ENCODE data around the gene CST11.

CST11 gene

DNA sequence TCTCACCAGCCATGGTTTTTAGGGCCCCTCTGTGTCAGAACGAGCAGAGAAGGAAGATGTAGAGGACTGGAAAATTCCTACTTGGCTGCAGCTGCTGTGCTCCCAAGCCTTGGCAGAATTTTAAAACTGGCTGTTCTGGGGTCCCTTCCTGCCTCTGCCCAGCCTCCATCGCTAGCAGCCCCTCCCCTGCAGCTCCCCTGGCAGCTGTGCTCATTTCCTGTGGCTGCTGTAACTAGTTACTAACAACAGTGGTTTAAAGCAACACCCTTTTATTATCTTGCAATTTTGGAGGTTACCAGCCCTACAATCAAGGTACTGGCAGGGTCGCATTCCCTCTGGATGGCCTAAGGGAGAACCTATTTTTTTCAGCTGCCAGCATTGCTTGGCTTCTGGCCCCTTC lies 3.7 kb upstream of the CST11 start:
- in situ Hi-C loops (cut with HindIII; ENCODE audit: low sequenced_read_pairs): no loop called here
- no peak overlapping the region for H3K4me3 ChIP-seq (ENCODE audit: low read depth, low read length)
- no peak for DNase-seq (ENCODE audit: low read depth)
- TF ChIP-seq CTCF (IDR thresholded peaks at IDR 0.05; ENCODE audit: low read depth, low read length, missing control alignments): no peak

GRCh38 chr20:23455639-23456038 lies 3.0 kb upstream of the CST11 start:
- TF ChIP-seq CTCF (IDR thresholded peaks at IDR 0.05; ENCODE audit: low read depth, low read length, missing control alignments): no peak

GRCh38 chr20:23454816-23455215 lies 2.1 kb upstream of the CST11 start:
- in situ Hi-C loops (cut with HindIII; ENCODE audit: low sequenced_read_pairs): no loop called here
- TF ChIP-seq CTCF (IDR thresholded peaks at IDR 0.05; ENCODE audit: low read depth, low read length, missing control alignments): no peak
- no peak for DNase-seq (ENCODE audit: low read depth)
- H3K4me3 ChIP-seq (ENCODE audit: low read depth, low read length): no peak overlapping the region

More at GRCh38 chr20:23455639-23456038, 3.0 kb upstream of the CST11 start:
- no peak for DNase-seq (ENCODE audit: low read depth)
- in situ Hi-C loops (cut with HindIII; ENCODE audit: low sequenced_read_pairs): no loop called here
- no peak overlapping the region for H3K4me3 ChIP-seq (ENCODE audit: low read depth, low read length)

DNA sequence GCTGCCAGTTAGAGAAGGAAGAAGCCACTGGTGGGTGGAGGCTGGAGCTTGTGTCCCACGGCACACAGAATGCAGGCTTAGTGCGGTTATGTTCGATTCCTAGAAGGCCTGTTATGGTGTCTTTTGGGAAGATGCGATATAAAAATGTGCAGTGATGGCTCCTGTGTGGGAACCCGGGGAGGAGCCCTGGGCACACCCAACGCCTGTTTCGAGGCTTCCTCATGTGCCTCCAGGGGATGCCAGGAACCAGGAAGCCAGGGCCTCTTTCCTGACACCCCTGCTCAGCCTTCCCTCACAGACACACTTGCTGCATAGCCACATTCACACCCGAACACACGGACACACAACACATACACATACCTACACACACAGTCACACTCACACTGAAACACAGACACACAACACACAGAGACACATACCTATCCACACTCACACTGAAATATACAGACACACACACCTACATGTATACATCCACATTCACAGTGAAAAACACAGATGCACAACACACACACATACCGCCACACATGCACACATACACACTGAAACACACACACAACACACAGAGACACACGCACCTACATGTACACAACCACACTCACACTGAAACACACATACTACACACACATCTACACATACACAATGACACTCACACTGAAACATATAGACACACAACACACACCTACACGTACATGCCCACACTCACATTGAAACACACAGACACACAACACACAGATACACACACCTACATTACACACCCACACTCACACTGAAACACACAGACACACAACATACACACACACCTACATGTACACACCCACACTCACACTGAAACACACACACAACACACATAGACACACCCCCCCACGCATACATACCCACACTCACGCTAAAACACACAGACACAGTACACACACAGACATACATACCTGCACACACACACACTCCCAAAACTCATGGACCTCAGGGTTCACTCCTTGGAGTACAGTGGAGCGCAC lies 1.2 kb upstream of the CST11 start:
- in situ Hi-C loops (cut with HindIII; ENCODE audit: low sequenced_read_pairs): no loop called here
- no peak for TF ChIP-seq CTCF (IDR thresholded peaks at IDR 0.05; ENCODE audit: low read depth, low read length, missing control alignments)
- no peak for DNase-seq (ENCODE audit: low read depth)

DNA sequence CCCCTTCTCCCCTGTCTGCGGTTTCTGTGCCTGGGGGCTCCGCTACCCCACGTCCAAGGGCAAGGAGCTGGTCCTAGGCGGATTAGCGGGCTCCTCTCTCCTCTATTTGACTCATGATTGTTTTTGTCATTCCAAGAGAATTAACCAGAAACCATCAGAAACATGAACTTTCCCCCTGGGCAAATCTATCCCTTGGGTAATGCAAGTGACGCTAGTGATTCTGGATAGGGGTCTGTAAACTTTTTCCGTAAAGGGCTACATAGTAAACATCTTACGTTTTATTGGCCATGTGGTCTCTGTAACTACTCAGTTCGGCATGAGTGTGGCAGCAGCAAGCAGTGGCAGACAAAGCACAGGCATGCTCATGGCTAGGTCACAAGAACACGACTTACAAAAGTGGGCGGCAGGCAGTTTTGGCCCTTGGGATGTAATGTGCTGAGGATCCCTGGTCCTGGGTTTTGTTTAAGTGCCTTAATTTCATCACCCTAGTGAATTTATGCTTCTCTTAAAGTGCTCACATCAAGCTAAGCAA lies 654 bp downstream of the CST11 start:
- H3K4me3 ChIP-seq (ENCODE audit: low read depth, low read length): no peak overlapping the region
- in situ Hi-C loops (cut with HindIII; ENCODE audit: low sequenced_read_pairs): no loop called here
- no peak for TF ChIP-seq CTCF (IDR thresholded peaks at IDR 0.05; ENCODE audit: low read depth, low read length, missing control alignments)
- DNase-seq (ENCODE audit: low read depth): no peak

More for the DNA sequence above, 1.2 kb upstream of the CST11 start:
- H3K4me3 ChIP-seq (ENCODE audit: low read depth, low read length): no peak overlapping the region

DNA sequence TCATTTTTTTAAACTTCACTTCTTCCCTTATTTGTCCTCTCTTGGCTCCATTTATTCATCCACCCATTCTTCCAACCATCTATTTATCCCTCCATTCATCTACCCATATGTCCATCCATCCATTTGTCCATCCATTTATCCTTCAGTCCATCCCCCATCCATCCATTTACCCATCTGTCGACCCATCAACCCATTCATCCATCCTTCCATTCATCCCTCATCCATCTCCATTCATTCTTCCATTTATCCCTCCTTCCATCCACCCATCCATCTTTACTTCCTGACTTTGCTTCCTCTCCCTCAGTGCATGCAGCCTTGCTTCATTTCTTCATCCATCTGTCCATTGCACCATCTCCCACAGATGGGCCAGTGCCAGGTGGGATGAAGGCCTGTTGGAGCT lies 1.8 kb downstream of the CST11 start:
- DNase-seq (ENCODE audit: low read depth): no peak
- in situ Hi-C loops (cut with HindIII; ENCODE audit: low sequenced_read_pairs): no loop called here
- no peak for TF ChIP-seq CTCF (IDR thresholded peaks at IDR 0.05; ENCODE audit: low read depth, low read length, missing control alignments)

More for the DNA sequence above, 1.8 kb downstream of the CST11 start:
- H3K4me3 ChIP-seq (ENCODE audit: low read depth, low read length): no peak overlapping the region

Data from astrocyte of the cerebellum (primary cell).